Spleen (tissue), 11 donors: Measurements from ENCODE around the gene CR1. TPM values are rescaled to one million over a fixed set of nuclear protein-coding genes. Genes with fewer than 3 reads are reported as not detected.

Experiments used
- DNase-seq: peaks from one replicate; pipeline ENCODE4 v3.0.0-alpha.2; 2020
- H3K27ac ChIP-seq, 8 donors: fragments of 200-600 bp; sonication (generic) in 7 of 8; 1 replicate in 4 of 8; 2 replicates in 4 of 8; pipeline versions ENCODE4 v1.5.0 to v1.8.0; 2016 to 2021; ENCODE audit warnings: inconsistent platforms in 4 of 8, mild to moderate bottlenecking in 4 of 8, moderate library complexity in 1 of 8
- H3K27me3 ChIP-seq, 7 donors: fragments of 200-600 bp; sonication (generic) in 6 of 7; replicated peaks in 1 of 7; 1 replicate in 4 of 7; 2 replicates in 3 of 7; pipeline versions ENCODE4 v1.5.0 to v1.8.0; 2016 to 2021; ENCODE audit warnings: inconsistent platforms in 3 of 7, mild to moderate bottlenecking in 1 of 7
- H3K36me3 ChIP-seq, 6 donors: fragments of 200-600 bp; sonication (generic) in 5 of 6; 1 replicate in 4 of 6; 2 replicates in 2 of 6; pipeline versions ENCODE4 v1.5.0 to v1.8.0; 2016 to 2021; ENCODE audit warnings: inconsistent platforms in 2 of 6
- H3K4me1 ChIP-seq, 6 donors: fragments of 200-600 bp; sonication (generic) in 5 of 6; 1 replicate in 3 of 6; 2 replicates in 3 of 6; pipeline versions ENCODE4 v1.5.0 to v1.8.0; 2016 to 2021; ENCODE audit warnings: inconsistent platforms in 3 of 6
- H3K4me3 ChIP-seq, 8 donors: fragments of 200-600 bp; sonication (generic) in 7 of 8; 1 replicate in 4 of 8; 2 replicates in 4 of 8; pipeline versions ENCODE4 v1.5.0 to v1.8.0; 2016 to 2021; ENCODE audit warnings: inconsistent platforms in 4 of 8, mild to moderate bottlenecking in 4 of 8, moderate library complexity in 2 of 8
- H3K9me3 ChIP-seq, 8 donors: fragments of 200-600 bp; sonication (generic) in 7 of 8; 1 replicate in 4 of 8; 2 replicates in 4 of 8; pipeline versions ENCODE4 v1.5.0 to v1.8.0; 2016 to 2021; ENCODE audit warnings: inconsistent platforms in 4 of 8
- CTCF ChIP-seq, 11 experiments: fragments of 200-600 bp in 7 of 11; fragments of 450-650 bp in 4 of 11; sonication (generic) in 4 of 11; IDR thresholded peaks in 8 of 11; conservative IDR thresholded peaks in 3 of 11; 1 replicate in 7 of 11; 2 replicates in 4 of 11; pipeline versions ENCODE4 v1.4.0 to v1.8.0; 2016 to 2021; ENCODE audit warnings: antibody characterized with exemption in 11 of 11, inconsistent platforms in 4 of 11, mild to moderate bottlenecking in 1 of 11
- POLR2A ChIP-seq, 3 donors: fragments of 450-650 bp; IDR thresholded peaks; one replicate each; pipeline ENCODE4 v1.5.1; 2017; ENCODE audit warnings: antibody characterized with exemption in 3 of 3, mild to moderate bottlenecking in 1 of 3
- POLR2AphosphoS5 ChIP-seq, 3 donors: sonication (generic); formaldehyde crosslinking; IDR thresholded peaks; one replicate each; pipeline ENCODE4 v1.5.1; 2017; ENCODE audit warnings: antibody characterized with exemption in 3 of 3
- WGBS, 5 donors: extraction: QIAGEN DNeasy Blood & Tissue Kit in 3 of 5; methylation state at CpG; one replicate each; pipeline versions ENCODE4 v1.1.5 to v1.1.7; 2013 to 2018; 5-methylcytosine and 5-hydroxymethylcytosine counted together
- intact Hi-C: fragments of 100-400 bp; cut with DNase I; formaldehyde crosslinking; loops from one replicate; pipeline ENCODE4 v1.15.0; 2023; ENCODE audit warnings: low total_unique reads
- polyA plus RNA-seq, 3 donors: library from polyadenylated mRNA; stranded (reverse); fragments of 200-250 nt; gene quantifications; one replicate each; pipeline ENCODE4 v1.2.1, GENCODE V29; 2013
- total RNA-seq, 7 donors: library from RNA; depleted of rRNA in 3 of 7; stranded (reverse); fragments of >200 nt in 3 of 7; fragmentation: NEBNext Ultra II Directional in 4 of 7; extraction: Animal tissue kit (Norgen Biotek cat#: 25700) in 4 of 7; gene quantifications; one replicate each; pipeline versions ENCODE4 v1.1.0 to v1.2.1, GENCODE V29; 2016 to 2021
- donor health status: healthy with polysubstance abuse.
- donor health status: DM: no; HTN: no; CAD: no; lungs with moderate emphysema.
- donor health status: DM: no; HTN: no; CAD: no.
- donor health status: Bipolar disorder and iron deficiency.
- donor health status: healthy.
- donor health status: DM: no; HTN: no; CAD: no.
- donor health status: DM: yes; HTN: yes; CAD: no.

The CR1 gene
- total and polyA plus RNA-seq, 10 donors = 30.5 to 290 (median 159) TPM

- peaks cover 0 to 6% (median 0%) of the 10 kb centered on the region in 6 donors for H3K36me3 ChIP-seq
- no peak for DNase-seq
- peaks cover 0 to 63% (median 18%) of the 10 kb centered on the region in 6 donors for H3K4me1 ChIP-seq
- intact Hi-C loops = no loop called here
- H3K4me3 ChIP-seq = no peak overlapping the region
- H3K27ac ChIP-seq = no peak overlapping the region
- no peak for TF ChIP-seq POLR2AphosphoS5 (IDR thresholded peaks at IDR 0.05)
- no peak for TF ChIP-seq CTCF (IDR thresholded peaks at IDR 0.05 in 8 of 11, conservative IDR thresholded peaks at IDR 0.05 in 3 of 11)
- peaks cover 0 to 32% (median 0%) of the 10 kb centered on the region in 7 donors for H3K27me3 ChIP-seq
- no peaks in the 10 kb centered on the region for H3K9me3 ChIP-seq
- WGBS, 5 donors = 56 to 88% (median 64%) methylated on average over 3 of the region's 3 CpGs
These were observed 4.3 kb downstream of the CR1 start for GRCh38 chr1:207500306-207500705.

GRCh38 chr1:207501071-207501470 is 5.1 kb downstream of the CR1 start:
- intact Hi-C loops = no loop called here
- TF ChIP-seq POLR2AphosphoS5 (IDR thresholded peaks at IDR 0.05) (no peak), CTCF (IDR thresholded peaks at IDR 0.05 in 8 of 11, conservative IDR thresholded peaks at IDR 0.05 in 3 of 11) (no peak), POLR2A (IDR thresholded peaks at IDR 0.05) (no peak)
- H3K27ac ChIP-seq = no peak overlapping the region
- DNase-seq = no peak
- peaks cover 0 to 14% (median 0%) of the 10 kb centered on the region in 6 donors for H3K36me3 ChIP-seq
- WGBS, 5 donors = 64 to 80% (median 75%) methylated on average over 5 of the region's 5 CpGs
- peaks cover 0 to 55% (median 11%) of the 10 kb centered on the region in 6 donors for H3K4me1 ChIP-seq
- H3K27me3 ChIP-seq = peaks cover 0 to 24% (median 0%) of the 10 kb centered on the region in 7 donors
- no peak overlapping the region for H3K4me3 ChIP-seq
- H3K9me3 ChIP-seq = no peaks in the 10 kb centered on the region

- intact Hi-C loops = no loop called here
- DNase-seq = no peak
- H3K36me3 ChIP-seq = peaks cover 0 to 30% (median 11%) of the 10 kb centered on the region in 6 donors
- H3K9me3 ChIP-seq = no peaks in the 10 kb centered on the region
- TF ChIP-seq CTCF (IDR thresholded peaks at IDR 0.05 in 8 of 11, conservative IDR thresholded peaks at IDR 0.05 in 3 of 11) = no peak
- no peak for TF ChIP-seq POLR2A (IDR thresholded peaks at IDR 0.05)
- TF ChIP-seq POLR2AphosphoS5 (IDR thresholded peaks at IDR 0.05) = no peak
- H3K4me1 ChIP-seq = peaks cover 0 to 39% (median 8%) of the 10 kb centered on the region in 6 donors
- 75 to 84% (median 81%) methylated on average over 7 of the region's 7 CpGs for WGBS, 5 donors
- no peak overlapping the region for H3K27ac ChIP-seq
- peaks cover 0 to 9% (median 0%) of the 10 kb centered on the region in 7 donors for H3K27me3 ChIP-seq
- H3K4me3 ChIP-seq = no peak overlapping the region
These were observed 6.8 kb downstream of the CR1 start for GRCh38 chr1:207502726-207503125.

GRCh38 chr1:207503950-207504349 is 8.0 kb downstream of the CR1 start:
- Histone ChIP-seq H3K27ac (no peak overlapping the region), H3K27me3 (no peaks in the 10 kb centered on the region), H3K9me3 (no peaks in the 10 kb centered on the region), H3K4me3 (no peak overlapping the region), H3K36me3 (peaks cover 0 to 42% (median 19%) of the 10 kb centered on the region in 6 donors), H3K4me1 (peaks cover 0 to 26% (median 7%) of the 10 kb centered on the region in 6 donors)
- 87 to 94% (median 91%) methylated on average over 3 of the region's 3 CpGs for WGBS, 5 donors
- TF ChIP-seq POLR2AphosphoS5 (IDR thresholded peaks at IDR 0.05) (no peak), CTCF (IDR thresholded peaks at IDR 0.05 in 8 of 11, conservative IDR thresholded peaks at IDR 0.05 in 3 of 11) (no peak), POLR2A (IDR thresholded peaks at IDR 0.05) (no peak)
- intact Hi-C loops = no loop called here
- DNase-seq = no peak
